Sigmoid colon (tissue), 7 donors: ENCODE measurements around the gene MCHR1. TPM values are rescaled to one million over a fixed set of nuclear protein-coding genes. Genes with fewer than 3 reads are reported as not detected.

Source experiments
- DNase-seq: peaks from one replicate; pipeline ENCODE4 v3.0.0-alpha.2; 2019
- H3K27ac ChIP-seq, 4 donors: fragments of 200-600 bp; sonication (generic); one replicate each; pipeline ENCODE4 v1.5.1; 2016 to 2019; ENCODE audit warnings: mild to moderate bottlenecking in 1 of 4
- H3K27me3 ChIP-seq, 3 donors: fragments of 200-600 bp; sonication (generic); one replicate each; pipeline ENCODE4 v1.5.1; 2019; ENCODE audit warnings: mild to moderate bottlenecking in 1 of 3
- H3K36me3 ChIP-seq, 4 donors: fragments of 200-600 bp; sonication (generic); one replicate each; pipeline ENCODE4 v1.5.1; 2016 to 2019
- H3K4me1 ChIP-seq, 4 donors: fragments of 200-600 bp; sonication (generic); one replicate each; pipeline ENCODE4 v1.5.1; 2017 to 2019
- H3K4me3 ChIP-seq, 4 donors: fragments of 200-600 bp; sonication (generic); one replicate each; pipeline ENCODE4 v1.5.1; 2017 to 2019; ENCODE audit warnings: mild to moderate bottlenecking in 2 of 4, moderate library complexity in 1 of 4
- H3K9me3 ChIP-seq, 4 donors: fragments of 200-600 bp in 3 of 4; sonication (generic) in 3 of 4; one replicate each; pipeline versions ENCODE4 v1.5.1 to v1.6.1; 2013 to 2019
- EP300 ChIP-seq, 4 donors: sonication (generic); formaldehyde crosslinking; IDR thresholded peaks; one replicate each; pipeline ENCODE4 v1.6.1; 2017; ENCODE audit warnings: antibody characterized with exemption in 4 of 4
- POLR2A ChIP-seq, 2 donors: fragments of 450-650 bp; IDR thresholded peaks; one replicate each; pipeline ENCODE4 v1.6.1; 2016; ENCODE audit warnings: antibody characterized with exemption in 2 of 2, mild to moderate bottlenecking in 2 of 2, moderate library complexity in 2 of 2
- POLR2AphosphoS5 ChIP-seq, 4 donors: sonication (generic); formaldehyde crosslinking; IDR thresholded peaks; one replicate each; pipeline ENCODE4 v1.6.1; 2017; ENCODE audit warnings: antibody characterized with exemption in 4 of 4
- WGBS, 2 donors: extraction: QIAGEN DNeasy Blood & Tissue Kit; methylation state at CpG; one replicate each; pipeline ENCODE4 v1.1.7; 2013; 5-methylcytosine and 5-hydroxymethylcytosine counted together
- intact Hi-C: fragments of 100-400 bp; cut with DNase I; formaldehyde crosslinking; loops from one replicate; pipeline ENCODE4 v1.15.1; 2023
- polyA plus RNA-seq, 3 donors: library from polyadenylated mRNA; stranded (reverse); fragments of 200-250 nt; gene quantifications; one replicate each; pipeline ENCODE4 v1.2.3, GENCODE V29; 2013
- total RNA-seq, 4 donors: library from RNA; depleted of rRNA; stranded (reverse); fragments of >200 nt; gene quantifications; one replicate each; pipeline ENCODE4 v1.1.0, GENCODE V29; 2016
- TF ChIP-seq, protein P1 (sequence below), 4 experiments: fragments of 450-650 bp in 3 of 4; fragments of 200-600 bp in 1 of 4; IDR thresholded peaks; one replicate each; pipeline ENCODE4 v1.5.1; 2016 to 2019; ENCODE audit warnings: antibody characterized with exemption in 4 of 4, mild to moderate bottlenecking in 3 of 4, moderate library complexity in 2 of 4
- donor health status: healthy with polysubstance abuse.
- donor health status: Bipolar disorder and iron deficiency.
- donor health status: healthy.

MCHR1 gene
- total and polyA plus RNA-seq, 7 donors, result 0.28 to 0.60 (median 0.44) TPM; not detected in 4

DNA sequence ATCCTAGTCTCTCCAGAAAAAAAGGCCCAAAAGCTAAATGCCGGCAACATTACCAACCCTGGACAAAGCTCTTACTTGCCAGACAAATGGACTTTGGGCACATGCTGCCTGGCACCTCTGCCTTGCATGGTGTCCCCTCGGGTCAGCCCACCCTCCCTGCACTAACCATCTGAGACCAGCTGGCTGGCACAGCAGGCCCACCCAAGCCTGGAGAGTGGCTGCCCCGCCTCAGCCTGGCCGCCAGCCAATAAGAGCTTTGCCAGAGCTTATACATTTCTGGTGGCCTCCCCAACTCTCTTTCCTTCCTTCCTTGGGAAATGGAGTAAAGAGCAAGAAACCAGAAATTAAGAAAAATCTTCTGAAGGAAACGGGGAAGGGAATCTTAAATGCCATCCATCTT lies 24.5 kb downstream of the MCHR1 start:
- Histone ChIP-seq H3K9me3 (no peaks in the 10 kb centered on the region), H3K27me3 (no peaks in the 10 kb centered on the region), H3K27ac (no peak overlapping the region), H3K4me1 (peaks cover 0 to 2% (median 0%) of the 10 kb centered on the region in 4 donors), H3K36me3 (no peaks in the 10 kb centered on the region), H3K4me3 (no peak overlapping the region)
- TF ChIP-seq, protein P1, sequence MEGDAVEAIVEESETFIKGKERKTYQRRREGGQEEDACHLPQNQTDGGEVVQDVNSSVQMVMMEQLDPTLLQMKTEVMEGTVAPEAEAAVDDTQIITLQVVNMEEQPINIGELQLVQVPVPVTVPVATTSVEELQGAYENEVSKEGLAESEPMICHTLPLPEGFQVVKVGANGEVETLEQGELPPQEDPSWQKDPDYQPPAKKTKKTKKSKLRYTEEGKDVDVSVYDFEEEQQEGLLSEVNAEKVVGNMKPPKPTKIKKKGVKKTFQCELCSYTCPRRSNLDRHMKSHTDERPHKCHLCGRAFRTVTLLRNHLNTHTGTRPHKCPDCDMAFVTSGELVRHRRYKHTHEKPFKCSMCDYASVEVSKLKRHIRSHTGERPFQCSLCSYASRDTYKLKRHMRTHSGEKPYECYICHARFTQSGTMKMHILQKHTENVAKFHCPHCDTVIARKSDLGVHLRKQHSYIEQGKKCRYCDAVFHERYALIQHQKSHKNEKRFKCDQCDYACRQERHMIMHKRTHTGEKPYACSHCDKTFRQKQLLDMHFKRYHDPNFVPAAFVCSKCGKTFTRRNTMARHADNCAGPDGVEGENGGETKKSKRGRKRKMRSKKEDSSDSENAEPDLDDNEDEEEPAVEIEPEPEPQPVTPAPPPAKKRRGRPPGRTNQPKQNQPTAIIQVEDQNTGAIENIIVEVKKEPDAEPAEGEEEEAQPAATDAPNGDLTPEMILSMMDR (IDR thresholded peaks at IDR 0.05), result no peak
- TF ChIP-seq POLR2AphosphoS5 (IDR thresholded peaks at IDR 0.05), result no peak
- TF ChIP-seq EP300 (IDR thresholded peaks at IDR 0.05), result no peak
- TF ChIP-seq POLR2A (IDR thresholded peaks at IDR 0.05), result no peak
- intact Hi-C loops, result no loop called here
- DNase-seq, result no peak
- 66 to 75% methylated on average over 5 of the region's 5 CpGs for whole genome bisulfite sequencing, 2 donors

DNA sequence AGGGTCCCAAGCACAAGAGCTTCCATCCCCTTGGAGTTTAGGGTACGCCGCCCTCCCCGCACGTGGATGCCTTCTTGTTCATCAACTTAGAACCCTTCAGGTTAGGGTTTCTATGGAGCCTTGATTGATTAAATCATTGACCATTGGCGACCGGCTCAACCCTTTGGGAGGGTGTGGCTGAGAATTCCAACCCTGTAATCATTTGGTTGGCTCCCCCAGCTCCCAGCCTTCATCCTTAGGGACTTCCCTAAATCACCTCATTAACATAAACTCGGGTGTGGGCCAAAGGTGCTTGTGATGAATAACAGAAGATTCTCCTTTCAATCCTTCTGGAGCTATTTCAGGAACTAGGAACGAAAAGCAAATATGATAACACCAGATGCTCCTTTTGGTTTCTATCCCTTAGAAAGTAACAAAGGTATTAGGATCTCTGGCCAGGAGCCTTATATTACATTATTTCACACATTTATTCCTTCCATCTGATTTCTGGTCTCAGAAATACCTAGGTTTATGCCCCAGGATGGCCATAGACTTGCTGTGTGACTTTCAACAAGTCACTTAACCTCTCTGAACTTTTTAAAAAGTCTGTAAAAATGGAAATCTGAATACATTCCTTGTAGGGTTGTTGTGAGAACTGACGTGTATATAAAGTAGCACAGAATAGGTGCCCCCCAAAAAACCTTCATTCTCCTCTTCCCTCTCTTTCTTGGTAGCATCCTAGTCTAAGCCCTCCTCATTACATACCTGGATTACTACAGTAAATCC lies 26.8 kb downstream of the MCHR1 start:
- H3K4me1 ChIP-seq, result peaks cover 0 to 26% (median 22%) of the 10 kb centered on the region in 4 donors
- intact Hi-C loops, result no loop called here
- H3K36me3 ChIP-seq, result no peaks in the 10 kb centered on the region
- H3K27me3 ChIP-seq, result no peaks in the 10 kb centered on the region
- H3K9me3 ChIP-seq, result no peaks in the 10 kb centered on the region
- DNase-seq, result no peak
- no peak overlapping the region for H3K4me3 ChIP-seq
- H3K27ac ChIP-seq, result no peak overlapping the region
- 74 to 80% methylated on average over 9 of the region's 9 CpGs for WGBS, 2 donors
- TF ChIP-seq EP300 (IDR thresholded peaks at IDR 0.05) (no peak), POLR2AphosphoS5 (IDR thresholded peaks at IDR 0.05) (no peak), POLR2A (IDR thresholded peaks at IDR 0.05) (no peak)
- TF ChIP-seq, protein P1 (IDR thresholded peaks at IDR 0.05), result no peak

DNA sequence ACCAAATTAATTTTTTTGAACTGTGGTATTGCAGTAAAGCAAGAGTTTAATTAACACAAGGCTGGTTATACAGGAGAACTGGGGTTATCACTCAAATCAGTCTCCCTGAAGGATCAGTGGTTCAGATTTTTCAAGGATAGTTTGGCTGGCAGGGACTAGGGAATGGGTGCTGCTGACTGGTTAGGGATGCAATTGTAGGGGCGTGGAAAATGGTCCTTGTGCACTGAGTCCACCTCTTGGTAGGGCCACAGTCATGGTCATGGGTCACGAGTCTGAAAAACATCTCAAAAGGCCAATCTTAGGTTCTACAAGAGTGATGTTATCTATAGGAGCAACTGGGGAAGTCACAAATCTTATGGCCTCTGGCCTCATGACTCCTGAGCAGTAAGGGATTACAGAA lies 27.9 kb downstream of the MCHR1 start:
- H3K4me3 ChIP-seq, result no peak overlapping the region
- DNase-seq, result no peak
- H3K27ac ChIP-seq, result no peak overlapping the region
- TF ChIP-seq EP300 (IDR thresholded peaks at IDR 0.05) (no peak), POLR2A (IDR thresholded peaks at IDR 0.05) (no peak), POLR2AphosphoS5 (IDR thresholded peaks at IDR 0.05) (no peak)
- TF ChIP-seq, protein P1 (IDR thresholded peaks at IDR 0.05), result no peak
- H3K27me3 ChIP-seq, result no peaks in the 10 kb centered on the region
- H3K9me3 ChIP-seq, result no peaks in the 10 kb centered on the region
- 89 to 91% methylated on average over 2 of the region's 2 CpGs for WGBS, 2 donors
- H3K36me3 ChIP-seq, result no peaks in the 10 kb centered on the region
- H3K4me1 ChIP-seq, result peaks cover 0 to 35% (median 32%) of the 10 kb centered on the region in 4 donors
- intact Hi-C loops, result no loop called here

DNA sequence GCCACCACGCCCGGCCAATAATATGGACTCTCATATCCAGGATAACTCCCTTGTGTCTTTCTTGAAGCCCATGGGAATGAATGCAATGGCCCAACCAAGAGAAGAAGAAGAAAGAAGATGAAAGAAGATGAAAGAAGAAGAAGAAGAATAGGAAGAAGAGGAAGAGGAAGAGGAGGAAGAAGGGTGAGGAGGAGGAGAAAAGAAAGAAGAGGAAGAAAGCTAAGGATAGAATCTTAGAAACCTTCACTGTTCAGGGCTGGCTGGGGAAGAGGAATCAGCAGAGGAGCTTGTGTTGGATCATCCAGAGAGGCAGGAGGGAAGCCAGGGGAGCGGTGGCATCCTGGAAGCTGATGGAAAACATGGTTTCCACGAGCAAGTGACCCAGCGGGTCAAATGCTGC lies 28.9 kb downstream of the MCHR1 start:
- TF ChIP-seq, protein P1 (IDR thresholded peaks at IDR 0.05), result no peak
- TF ChIP-seq POLR2A (IDR thresholded peaks at IDR 0.05) (no peak), POLR2AphosphoS5 (IDR thresholded peaks at IDR 0.05) (no peak), EP300 (IDR thresholded peaks at IDR 0.05) (no peak)
- WGBS, 2 donors, result 96 to 97% methylated on average over 5 of the region's 5 CpGs
- H3K27me3 ChIP-seq, result no peaks in the 10 kb centered on the region
- intact Hi-C loops, result no loop called here
- DNase-seq, result no peak
- no peaks in the 10 kb centered on the region for H3K9me3 ChIP-seq
- H3K4me3 ChIP-seq, result no peak overlapping the region
- peak overlapping the region in 1 of 4 donors; percentile 87 for H3K27ac ChIP-seq
- H3K4me1 ChIP-seq, result peaks cover 0 to 35% (median 32%) of the 10 kb centered on the region in 4 donors
- H3K36me3 ChIP-seq, result no peaks in the 10 kb centered on the region
